ENCODE data around the gene TRMT10B.

DNA sequence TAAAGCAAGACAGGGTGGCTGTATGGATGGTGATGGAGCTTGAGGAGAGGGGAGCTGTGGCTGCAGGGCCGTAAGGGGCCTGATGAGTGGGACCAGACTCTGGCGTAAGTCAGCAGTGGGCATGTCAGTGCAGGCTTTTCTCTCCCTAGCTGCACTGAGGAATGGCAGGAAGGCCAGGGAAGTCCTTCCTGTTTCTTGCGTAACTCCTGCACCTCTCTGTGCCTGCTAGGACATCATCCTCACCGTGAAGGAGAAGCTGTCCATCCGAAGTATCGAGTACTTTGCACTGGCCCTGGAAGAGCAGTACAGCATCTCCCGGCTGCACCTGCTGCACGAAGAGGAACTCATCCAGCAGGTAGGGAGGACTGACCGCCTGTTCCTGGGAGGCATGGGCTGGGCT, 24.1 kb upstream of the TRMT10B start:
- TF ChIP-seq, protein P1, sequence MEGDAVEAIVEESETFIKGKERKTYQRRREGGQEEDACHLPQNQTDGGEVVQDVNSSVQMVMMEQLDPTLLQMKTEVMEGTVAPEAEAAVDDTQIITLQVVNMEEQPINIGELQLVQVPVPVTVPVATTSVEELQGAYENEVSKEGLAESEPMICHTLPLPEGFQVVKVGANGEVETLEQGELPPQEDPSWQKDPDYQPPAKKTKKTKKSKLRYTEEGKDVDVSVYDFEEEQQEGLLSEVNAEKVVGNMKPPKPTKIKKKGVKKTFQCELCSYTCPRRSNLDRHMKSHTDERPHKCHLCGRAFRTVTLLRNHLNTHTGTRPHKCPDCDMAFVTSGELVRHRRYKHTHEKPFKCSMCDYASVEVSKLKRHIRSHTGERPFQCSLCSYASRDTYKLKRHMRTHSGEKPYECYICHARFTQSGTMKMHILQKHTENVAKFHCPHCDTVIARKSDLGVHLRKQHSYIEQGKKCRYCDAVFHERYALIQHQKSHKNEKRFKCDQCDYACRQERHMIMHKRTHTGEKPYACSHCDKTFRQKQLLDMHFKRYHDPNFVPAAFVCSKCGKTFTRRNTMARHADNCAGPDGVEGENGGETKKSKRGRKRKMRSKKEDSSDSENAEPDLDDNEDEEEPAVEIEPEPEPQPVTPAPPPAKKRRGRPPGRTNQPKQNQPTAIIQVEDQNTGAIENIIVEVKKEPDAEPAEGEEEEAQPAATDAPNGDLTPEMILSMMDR (IDR thresholded peaks at IDR 0.05), result no peak
- TF ChIP-seq POLR2A (IDR thresholded peaks at IDR 0.05; ENCODE audit: low read depth), result no peak
- no peak for TF ChIP-seq EP300 (IDR thresholded peaks at IDR 0.05)
